Neural progenitor cell (in vitro differentiated cells): ENCODE results near the gene RAB1B.

ENCODE experiments used
- CTCF ChIP-seq: fragments of 200-600 bp; sonication (generic); IDR thresholded peaks from 2 replicates; pipeline ENCODE4 v1.5.1; 2017; ENCODE audit warnings: antibody characterized with exemption, mild to moderate bottlenecking
- EZH2phosphoT487 ChIP-seq: fragments of 200-600 bp; sonication (generic); IDR thresholded peaks from 2 replicates; pipeline ENCODE4 v1.6.1; 2017; ENCODE audit warnings: antibody characterized with exemption

GRCh38 chr11:66220566-66220935 lies 47.9 kb upstream of the RAB1B start:
- TF ChIP-seq CTCF = no peak
- no peak for TF ChIP-seq EZH2phosphoT487
